Mammary epithelial cell (primary cell): ENCODE data around the gene UNC119B.

Experiments used
- EZH2 ChIP-seq: IDR thresholded peaks from 2 replicates; pipeline ENCODE4 v1.6.1; 2012; ENCODE audit warnings: low read length, inconsistent platforms, borderline replicate concordance
- TF ChIP-seq, protein P1 (sequence below), 2 donors: IDR thresholded peaks in 1 of 2; conservative IDR thresholded peaks in 1 of 2; 2 replicates each; pipeline ENCODE4 v1.5.1; 2011 to 2012; ENCODE audit warnings: inconsistent platforms in 2 of 2, low read length in 2 of 2, mild to moderate bottlenecking in 2 of 2, control low read depth in 1 of 2, low read depth in 1 of 2; ENCODE audit not compliant: insufficient read depth in 1 of 2; ENCODE audit errors: extremely low read depth in 1 of 2

DNA sequence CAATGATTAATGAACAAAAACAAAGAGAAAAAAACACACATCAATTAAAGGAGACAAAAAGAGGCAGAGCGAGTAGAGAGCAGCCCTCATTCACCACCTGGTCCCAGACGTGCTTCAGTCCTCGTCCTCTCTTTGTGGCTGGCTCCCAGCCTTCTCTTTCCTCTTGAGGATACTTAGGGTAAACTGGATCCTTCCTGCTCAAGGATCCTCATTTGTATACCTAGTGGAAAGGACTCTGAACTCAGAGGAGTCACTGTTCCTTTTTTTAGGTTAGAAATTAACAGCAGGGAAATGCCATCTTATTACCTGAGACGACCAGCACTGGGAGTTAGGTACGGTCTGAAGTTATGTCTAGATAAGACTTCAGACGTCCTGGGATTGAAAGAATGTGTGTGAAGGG is 13.6 kb upstream of the UNC119B start:
- TF ChIP-seq, protein P1, sequence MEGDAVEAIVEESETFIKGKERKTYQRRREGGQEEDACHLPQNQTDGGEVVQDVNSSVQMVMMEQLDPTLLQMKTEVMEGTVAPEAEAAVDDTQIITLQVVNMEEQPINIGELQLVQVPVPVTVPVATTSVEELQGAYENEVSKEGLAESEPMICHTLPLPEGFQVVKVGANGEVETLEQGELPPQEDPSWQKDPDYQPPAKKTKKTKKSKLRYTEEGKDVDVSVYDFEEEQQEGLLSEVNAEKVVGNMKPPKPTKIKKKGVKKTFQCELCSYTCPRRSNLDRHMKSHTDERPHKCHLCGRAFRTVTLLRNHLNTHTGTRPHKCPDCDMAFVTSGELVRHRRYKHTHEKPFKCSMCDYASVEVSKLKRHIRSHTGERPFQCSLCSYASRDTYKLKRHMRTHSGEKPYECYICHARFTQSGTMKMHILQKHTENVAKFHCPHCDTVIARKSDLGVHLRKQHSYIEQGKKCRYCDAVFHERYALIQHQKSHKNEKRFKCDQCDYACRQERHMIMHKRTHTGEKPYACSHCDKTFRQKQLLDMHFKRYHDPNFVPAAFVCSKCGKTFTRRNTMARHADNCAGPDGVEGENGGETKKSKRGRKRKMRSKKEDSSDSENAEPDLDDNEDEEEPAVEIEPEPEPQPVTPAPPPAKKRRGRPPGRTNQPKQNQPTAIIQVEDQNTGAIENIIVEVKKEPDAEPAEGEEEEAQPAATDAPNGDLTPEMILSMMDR (conservative IDR thresholded peaks at IDR 0.05 in 1 of 2, IDR thresholded peaks at IDR 0.05 in 1 of 2; ENCODE audit: extremely low read depth in 1 of 2, insufficient read depth in 1 of 2, low read depth in 1 of 2, low read length in 2 of 2) = no peak
- TF ChIP-seq EZH2 = no peak
